Raji (cell line): ENCODE data around the gene PDHX.

ENCODE experiments used
- POLR2A ChIP-seq: IDR thresholded peaks from 2 replicates; pipeline ENCODE4 v1.6.1; 2011; ENCODE audit warnings: low read depth, low read length, control low read depth; ENCODE audit not compliant: insufficient read depth

PDHX gene

DNA sequence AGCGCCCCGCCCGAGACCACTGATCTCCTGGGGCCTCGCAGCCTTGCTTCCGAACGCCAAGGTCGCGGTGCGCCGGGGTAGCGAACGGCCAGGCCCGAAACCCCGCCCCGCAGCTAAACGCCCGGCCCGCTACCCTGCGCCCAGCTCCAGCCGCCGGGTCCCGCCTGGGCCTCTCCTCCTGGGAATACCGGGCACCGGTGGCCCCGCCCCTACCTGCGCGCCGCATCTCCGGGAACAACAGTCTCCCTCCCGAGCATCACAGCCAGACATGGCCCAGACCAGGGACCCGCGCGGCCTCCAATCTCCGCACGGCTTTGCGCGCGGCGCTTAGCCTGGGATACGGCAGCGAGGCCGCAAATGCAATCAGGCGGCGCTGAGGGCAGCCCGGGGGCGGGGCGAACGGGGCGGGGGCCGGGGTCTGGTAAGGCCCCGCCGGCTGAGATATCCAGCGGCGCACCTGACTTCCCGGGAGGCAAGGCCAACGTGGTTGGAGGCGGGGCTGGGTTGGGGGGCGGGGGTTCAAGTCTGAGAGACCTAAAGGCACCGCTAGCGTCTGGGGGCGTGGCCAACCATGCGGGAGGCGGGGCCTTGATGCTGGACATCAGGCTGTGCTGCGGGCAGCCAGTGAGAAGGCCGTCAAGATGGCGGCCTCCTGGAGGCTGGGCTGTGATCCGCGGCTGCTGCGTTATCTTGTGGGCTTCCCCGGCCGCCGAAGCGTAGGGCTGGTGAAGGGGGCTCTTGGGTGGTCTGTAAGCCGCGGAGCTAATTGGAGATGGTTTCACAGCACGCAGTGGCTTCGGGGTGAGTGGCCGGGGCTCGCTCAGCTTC, at the start of gene PDHX, which contains the start of gene APIP:
TSS of gene PDHX (plus strand) at position 604 of the 828 bp plus-strand sequence. CDS start at position 642, 38 bp downstream.
TSS of gene APIP (minus strand) at position 365 of the 828 bp plus-strand sequence. CDS start at position 270, 95 bp downstream.
- peak; percentile 97 for TF ChIP-seq POLR2A

DNA sequence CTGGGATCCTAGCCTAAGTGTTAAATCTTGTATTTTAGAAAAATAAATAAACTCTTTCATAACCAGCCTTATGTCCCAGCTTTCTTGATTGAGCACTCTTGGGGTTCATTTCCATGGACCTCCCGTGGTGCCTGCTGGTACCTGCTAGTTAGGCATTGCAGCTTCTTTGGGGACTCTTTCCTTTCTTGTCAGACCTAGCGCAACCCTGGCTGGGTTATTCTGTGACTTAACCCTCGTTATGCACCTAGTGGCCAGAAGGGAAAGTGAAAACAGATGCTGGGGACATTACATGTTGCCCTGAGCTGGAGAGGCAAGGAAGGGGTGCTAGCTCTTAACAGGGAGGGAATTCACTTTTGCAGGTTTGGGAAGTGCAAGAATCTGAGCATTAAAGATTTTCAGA, 47.0 kb upstream of the PDHX start:
- TF ChIP-seq POLR2A, result no peak

DNA sequence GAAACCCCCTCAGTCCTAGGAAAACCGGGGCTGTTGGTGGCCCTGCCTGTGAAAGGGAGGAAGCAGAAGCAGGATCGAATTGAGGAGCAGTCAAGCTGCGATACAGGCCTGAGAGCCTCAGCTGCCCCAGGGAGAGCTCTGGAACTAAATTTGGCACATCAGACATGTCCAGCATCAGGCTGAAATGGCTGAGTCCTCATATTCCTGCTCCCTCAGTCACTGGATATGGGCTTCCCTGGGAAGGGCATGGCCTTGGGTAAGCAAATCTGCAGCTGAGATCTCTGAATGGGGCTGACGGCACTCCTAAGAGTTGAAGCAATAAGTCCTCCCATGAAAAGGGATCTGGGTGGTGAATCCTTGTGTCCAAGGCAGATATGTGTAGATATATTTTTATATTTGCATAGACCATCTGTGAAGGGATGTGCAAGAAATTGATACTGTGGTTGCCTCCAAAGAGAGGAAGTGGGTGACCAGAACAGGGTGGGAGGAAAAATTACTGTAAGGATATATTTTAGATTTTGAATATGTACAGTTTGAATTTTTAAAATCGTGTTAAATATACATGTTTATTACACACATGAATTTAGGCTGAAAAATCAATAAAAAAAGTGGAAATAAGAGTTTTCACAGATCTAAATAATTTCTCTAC, 45.7 kb upstream of the PDHX start:
- TF ChIP-seq POLR2A, result no peak

DNA sequence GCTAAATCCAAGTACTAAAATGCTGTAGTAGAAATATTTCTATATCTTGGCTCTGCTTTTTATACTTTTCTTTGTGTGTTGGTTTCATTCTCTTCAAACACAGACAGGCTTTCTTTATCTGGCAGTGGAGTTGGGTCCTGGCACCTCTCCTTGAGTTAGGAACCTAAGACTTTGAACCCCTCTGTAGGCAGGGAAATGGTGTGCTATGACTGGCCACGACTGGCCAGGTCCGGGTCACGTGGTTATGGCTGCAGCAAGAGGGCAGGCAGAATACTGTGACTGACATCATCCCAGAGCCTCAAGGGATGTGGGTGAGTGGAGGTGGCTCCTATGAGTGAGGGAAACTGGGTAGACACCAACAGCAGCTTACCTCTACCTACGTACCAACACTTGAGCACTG, 42.2 kb upstream of the PDHX start:
- no peak for TF ChIP-seq POLR2A

DNA sequence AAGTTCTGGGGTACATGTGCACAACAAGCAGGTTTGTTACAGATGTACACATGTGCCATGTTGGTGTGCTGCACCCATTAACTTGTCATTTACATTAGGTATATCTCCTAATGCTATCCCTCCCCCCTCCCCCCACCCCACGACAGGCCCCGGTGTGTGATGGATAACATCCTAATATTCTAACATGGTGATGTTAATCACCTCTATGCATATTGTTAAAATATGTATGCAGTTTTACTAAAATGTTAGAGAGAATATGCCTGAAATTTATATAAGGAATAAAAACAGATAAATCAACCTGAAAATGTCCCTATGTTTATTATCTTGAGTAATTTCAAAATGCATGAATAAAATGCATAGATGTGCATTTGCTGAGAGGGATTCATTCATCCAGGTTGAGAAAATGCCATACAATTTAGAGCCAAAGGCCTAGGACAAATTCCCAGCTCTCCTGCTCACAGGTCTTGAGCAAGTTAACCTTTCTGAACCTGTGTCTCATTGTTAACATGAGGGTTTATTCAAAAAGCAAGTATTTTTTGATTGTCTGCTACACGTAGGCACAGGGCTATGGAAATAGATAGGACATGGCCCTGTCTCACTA, 38.9 kb upstream of the PDHX start:
- TF ChIP-seq POLR2A, result no peak

DNA sequence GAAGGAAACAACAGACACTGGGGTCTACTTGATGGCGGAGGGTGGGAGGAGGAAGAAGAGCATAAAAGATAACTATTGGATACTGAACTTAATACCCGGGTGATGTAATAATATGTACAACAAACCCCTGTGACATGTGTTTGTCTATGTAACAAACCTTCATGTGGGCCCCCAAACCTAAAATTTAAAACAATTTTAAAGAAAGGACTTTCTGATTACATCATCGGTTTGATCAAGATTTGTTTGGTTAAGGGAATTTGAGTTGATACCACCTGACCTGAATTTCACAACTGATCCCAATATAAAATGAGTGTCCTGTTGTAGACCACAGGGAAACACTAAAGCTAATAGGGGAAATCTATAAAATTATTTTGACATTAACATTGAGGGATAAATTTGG, 34.5 kb upstream of the PDHX start:
- TF ChIP-seq POLR2A, result no peak

DNA sequence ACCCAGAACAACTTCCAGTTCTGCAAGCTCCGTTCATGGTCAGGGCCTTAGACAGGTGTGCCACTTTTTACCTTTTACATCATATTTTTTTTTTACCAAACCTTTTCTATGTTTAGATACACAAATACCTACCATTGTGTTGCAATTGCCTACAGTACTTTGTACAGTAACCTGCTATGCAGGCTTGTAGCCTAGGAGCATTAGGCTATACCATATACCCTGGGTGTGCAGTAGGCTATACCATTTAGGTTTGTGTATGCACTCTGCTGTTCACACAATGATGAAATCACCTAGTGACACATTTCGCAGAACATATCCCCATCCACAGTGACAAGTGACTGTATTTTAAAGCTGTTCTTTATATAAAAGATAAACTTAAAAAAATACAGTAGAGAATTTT, 29.8 kb upstream of the PDHX start:
- TF ChIP-seq POLR2A, result no peak

DNA sequence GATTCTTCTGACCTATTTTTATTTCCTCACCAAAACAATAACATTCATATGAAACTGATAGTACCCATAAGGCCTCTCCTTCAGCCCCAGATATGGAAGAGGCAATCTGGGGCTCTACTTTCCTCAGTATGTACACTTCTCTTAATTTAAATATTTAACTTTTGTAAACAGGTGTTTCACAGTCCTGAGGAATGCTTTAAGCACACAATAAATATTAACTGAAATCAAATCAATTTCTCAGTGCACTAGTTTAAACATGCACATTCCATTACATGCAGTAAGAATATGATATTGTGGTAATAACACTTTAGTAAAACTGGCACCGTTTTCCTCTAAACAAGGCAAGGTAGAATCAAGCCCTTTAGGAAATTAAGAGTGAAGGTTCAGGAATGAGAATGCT, 29.2 kb upstream of the PDHX start:
- no peak for TF ChIP-seq POLR2A

DNA sequence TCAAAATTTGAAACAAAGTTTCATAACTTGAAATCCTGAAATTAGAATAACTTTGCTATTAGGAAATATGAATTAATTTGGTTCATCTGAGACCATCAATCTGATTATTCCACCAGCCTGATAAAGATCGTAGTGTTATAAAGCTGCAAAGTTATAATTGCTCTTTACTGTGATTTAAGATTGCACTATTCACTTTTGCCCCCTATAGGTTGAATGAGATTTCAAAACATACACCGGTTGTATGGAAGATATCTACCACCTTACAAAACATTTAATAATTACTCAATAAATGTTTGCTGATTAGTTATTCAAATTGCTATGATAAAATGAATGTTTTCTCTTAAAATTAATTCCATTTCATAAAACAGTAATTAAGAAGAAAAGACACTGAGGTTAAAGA, 26.3 kb upstream of the PDHX start:
- no peak for TF ChIP-seq POLR2A

DNA sequence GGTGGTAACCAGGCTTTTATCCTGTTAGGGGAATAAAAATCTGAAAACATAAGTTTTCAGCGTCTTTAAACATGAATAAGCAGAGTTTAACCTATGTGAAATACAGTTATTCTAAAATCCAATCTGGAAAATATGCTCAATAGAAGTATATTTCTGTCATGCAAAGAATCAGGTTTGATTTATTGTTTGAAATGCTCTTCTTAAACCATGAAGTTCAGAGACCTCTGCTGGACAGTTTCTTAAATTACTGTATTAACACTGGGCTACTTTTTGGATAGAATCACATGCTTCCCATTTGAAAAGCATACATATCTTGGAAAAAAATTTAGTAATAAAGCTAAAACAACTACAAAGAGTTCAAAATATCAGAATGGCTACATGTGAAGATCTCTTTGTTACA, 25.6 kb upstream of the PDHX start:
- TF ChIP-seq POLR2A, result no peak

DNA sequence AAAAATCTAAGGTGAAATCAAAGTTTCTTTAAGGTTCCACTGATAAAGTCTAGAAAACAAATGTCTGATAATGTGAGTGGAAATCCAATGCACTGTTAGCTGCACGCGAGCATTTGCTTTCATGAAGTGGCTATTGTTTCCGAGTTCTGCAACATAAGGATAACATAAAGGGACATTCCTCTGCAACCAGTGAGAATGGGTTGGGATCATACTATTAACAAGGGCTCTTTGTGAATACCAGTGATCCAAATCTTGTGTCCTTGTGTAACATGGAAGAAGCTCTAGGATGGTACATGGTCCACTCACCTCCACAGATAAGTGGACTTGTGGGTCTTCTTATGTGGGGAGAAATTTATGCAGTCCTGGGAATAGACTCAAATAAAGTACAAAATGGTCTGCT, 24.8 kb upstream of the PDHX start:
- TF ChIP-seq POLR2A, result no peak

DNA sequence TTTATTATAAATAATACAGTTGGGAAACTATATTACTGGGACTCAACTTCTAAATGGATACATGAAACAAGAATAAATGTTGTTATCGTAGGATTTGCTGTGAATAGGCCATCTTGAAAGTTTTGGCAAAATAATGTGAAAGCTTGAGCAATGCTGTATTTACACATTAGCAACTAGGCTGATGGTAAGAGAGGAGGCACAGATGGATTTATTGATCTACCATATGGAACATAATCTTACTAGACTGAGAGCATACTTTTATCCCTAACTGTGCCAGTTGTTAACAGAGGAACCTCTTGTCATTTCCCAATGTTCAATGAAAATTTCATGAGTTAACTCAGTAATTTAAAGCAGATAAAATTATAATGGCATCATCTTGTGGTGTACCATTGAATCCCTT, 23.0 kb upstream of the PDHX start:
- no peak for TF ChIP-seq POLR2A

DNA sequence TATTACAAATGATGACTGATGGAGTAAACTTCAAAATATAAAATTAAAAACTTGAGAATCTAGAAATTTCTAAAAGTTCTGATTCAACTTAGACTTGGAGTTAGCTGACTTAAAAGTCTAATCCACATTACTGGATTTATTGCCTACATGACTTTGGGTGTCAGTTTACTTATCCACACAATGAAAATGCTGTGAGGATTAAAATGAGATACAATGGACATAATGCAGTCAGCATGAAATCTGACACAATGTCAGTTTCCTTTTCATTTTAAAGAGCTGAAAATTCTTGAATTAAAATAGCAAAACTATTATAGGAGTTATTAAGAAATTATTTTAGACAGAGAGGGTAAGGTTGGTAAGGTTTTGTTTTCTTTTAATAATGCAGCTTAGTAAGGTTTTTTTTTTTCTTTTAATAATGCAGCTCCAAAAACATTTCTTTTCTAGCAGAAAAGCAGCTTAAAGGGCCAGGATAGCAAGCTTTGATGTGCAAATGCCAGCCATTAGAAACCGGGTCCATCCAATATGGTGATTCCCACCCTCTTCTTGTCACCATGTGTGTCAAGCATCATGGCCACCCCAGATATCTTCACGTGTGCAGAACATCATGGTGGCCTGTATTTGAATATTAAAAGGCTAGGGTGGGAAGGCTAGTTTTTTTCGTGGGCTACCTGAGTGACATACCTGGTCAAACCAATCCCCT, 19.1 kb upstream of the PDHX start:
- no peak for TF ChIP-seq POLR2A

DNA sequence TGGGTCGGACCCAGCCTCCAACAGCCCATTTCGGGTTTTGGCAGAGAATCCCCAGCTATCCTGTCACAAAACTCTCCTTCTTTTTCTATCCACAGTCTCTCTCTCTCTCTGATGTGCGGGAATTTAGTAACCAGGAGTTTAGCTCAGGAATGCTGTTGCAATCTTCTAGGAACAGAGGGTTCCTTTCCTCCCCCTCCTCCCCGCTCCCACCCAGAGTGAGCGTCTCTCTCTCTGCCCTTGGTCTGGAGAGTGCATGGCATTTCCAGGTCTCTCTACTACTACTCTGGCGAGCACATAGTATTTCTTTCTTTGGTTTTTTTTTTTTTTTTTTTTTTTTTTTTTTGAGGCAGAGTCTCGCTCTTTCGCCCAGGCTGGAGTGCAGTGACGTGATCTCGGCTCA, 17.9 kb upstream of the PDHX start:
- TF ChIP-seq POLR2A, result no peak

DNA sequence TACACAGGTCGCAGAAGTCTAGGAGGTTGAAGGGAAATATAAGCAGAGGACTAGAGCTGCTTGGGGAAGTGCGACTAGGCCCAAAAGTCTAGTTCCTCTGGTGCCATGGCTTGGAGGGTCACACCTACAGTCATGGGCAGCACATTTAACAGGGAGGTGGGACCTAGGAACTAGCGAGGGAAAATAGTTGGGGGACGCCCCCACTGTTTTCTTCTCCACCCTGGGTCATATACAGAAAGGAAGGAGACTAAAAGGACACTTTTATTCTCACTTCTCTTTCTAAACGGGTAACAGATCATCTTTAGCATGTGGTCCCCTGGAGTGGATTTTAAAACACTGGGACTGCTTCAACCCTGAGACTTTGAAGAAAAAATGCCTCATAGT, 16.8 kb upstream of the PDHX start:
- no peak for TF ChIP-seq POLR2A

DNA sequence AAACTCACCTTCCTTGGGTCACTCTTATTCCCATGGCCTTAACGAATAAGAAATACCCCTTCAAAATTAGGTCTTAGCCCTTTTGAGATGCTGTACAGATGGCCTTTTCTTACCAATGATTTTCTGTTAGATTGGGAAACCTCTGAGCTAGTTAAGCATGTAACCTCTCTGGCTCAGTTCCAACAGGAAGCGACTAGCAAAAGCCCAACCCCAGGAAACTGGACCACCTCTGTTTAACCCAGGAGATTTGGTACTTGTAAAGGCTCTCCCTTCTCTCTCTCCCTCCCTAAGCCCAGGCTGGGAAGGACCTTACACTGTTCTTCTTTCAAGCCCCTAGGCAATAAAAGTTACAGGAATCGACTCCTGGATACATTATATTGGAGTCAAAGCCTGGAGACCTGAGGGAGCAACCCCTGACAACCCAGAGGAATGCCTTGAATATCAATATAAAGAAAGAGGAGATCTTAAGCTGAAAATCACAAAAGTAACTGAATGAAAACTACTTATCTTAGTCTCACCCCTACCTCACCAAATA, 11.9 kb upstream of the PDHX start:
- no peak for TF ChIP-seq POLR2A

DNA sequence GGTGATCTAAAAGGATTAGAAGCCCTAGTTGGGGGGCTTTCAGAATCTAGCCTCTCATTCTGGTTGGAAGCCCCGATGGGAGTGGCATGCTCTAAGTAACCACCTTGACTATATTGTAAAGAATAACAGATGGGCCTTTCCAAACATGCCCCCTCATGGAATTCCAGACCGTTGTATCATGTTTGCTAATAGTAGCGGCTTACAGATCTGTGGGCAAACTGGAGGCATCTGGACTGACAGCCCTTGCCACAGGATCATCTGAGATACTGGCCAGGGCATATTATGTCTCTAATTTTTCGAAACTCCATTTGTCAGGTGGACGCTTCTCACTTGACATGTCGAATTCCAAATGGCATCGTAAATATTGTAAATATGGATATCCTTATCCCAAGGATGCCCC, 10.8 kb upstream of the PDHX start:
- TF ChIP-seq POLR2A, result no peak
